Mucosa of stomach (tissue), 1 donor: ENCODE data around the gene GOLGA1.

ENCODE experiments used
- H3K27me3 ChIP-seq: one replicate; pipeline ENCODE4 v1.7.0; 2013; ENCODE audit warnings: mild to moderate bottlenecking, low read length; ENCODE audit not compliant: control insufficient read depth, insufficient read depth
- H3K36me3 ChIP-seq: one replicate; pipeline ENCODE4 v1.7.0; 2013; ENCODE audit warnings: low read length; ENCODE audit not compliant: control insufficient read depth, insufficient read depth
- H3K4me1 ChIP-seq: one replicate; pipeline ENCODE4 v1.7.0; 2013; ENCODE audit warnings: mild to moderate bottlenecking, low read length; ENCODE audit not compliant: control insufficient read depth, insufficient read depth
- H3K4me3 ChIP-seq: one replicate; pipeline ENCODE4 v1.7.0; 2013; ENCODE audit warnings: low read length
- H3K9ac ChIP-seq: one replicate; pipeline ENCODE4 v1.7.0; 2013; ENCODE audit warnings: mild to moderate bottlenecking, low read length, moderate library complexity
- H3K9me3 ChIP-seq: one replicate; pipeline ENCODE4 v1.7.0; 2013; ENCODE audit warnings: mild to moderate bottlenecking, low read length, moderate library complexity; ENCODE audit not compliant: control insufficient read depth
- donor health status: Pancreatic carcinoma.

GOLGA1 gene

DNA sequence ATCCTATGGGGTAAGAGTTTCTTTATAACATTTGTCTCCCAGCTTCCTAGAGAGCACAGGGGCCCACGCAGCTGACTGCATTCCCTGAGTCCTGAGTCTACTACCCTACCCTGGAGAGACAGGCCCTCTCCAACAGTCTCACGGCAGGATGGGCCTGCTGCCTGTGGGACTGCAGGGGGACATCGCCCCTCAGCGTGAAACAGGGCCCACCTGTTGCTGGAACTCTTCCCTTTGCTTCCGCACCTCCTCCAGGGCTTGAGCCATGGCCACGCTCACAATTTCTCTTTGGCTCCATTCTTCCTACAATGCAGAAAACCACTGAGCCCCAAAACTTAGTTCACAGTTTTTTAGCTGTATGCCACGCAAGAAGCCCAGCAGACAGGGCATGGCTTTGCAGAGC is 50.7 kb downstream of the GOLGA1 start:
- peaks cover 23% of the 10 kb centered on the region for H3K36me3 ChIP-seq
- H3K4me1 ChIP-seq = no peaks in the 10 kb centered on the region
- no peak overlapping the region for H3K4me3 ChIP-seq
- H3K9me3 ChIP-seq = no peaks in the 10 kb centered on the region
- no peak overlapping the region for H3K9ac ChIP-seq
- no peaks in the 10 kb centered on the region for H3K27me3 ChIP-seq

DNA sequence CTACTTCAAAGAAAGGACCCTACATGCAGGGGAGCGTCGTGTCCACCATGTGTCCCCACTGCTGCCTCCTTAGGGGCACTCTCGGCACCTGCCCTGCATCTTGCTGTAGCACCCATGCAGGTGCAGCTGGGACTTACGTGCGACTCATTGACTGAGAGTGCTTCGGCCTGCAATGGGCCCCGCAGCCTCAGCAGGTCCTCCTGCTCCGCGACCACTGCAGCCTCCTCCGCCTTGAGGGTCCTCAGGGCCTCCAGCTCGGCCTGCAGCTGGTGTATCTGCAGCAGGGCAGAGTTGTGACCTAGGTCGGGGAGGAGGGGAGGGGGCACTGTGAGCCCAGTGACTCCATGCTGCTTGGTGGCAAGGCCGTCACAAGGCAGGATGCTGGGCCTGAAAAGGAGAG is 51.9 kb downstream of the GOLGA1 start:
- Histone ChIP-seq H3K36me3 (peaks cover 14% of the 10 kb centered on the region), H3K4me3 (no peak overlapping the region), H3K4me1 (no peaks in the 10 kb centered on the region), H3K27me3 (no peaks in the 10 kb centered on the region), H3K9ac (no peak overlapping the region), H3K9me3 (no peaks in the 10 kb centered on the region)

DNA sequence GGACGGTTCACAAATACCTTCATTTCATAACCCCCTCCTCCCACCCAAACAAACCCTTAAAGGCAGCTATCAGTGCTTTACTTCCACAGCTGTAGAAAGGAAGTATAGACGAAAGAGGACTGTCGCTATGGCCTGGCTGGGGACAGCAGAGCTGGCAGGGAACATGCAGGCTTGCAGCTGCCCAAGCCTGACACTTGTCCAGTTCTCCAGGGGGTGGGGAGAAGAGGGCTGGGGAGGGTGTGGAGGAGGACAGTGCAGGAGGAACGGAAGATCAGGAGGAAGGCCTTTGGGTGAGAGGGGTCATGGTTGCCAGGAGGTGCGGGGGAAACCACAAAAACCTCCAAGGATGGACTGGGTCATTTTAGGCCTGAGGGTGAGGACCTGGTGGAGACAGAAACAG is 53.1 kb downstream of the GOLGA1 start:
- H3K9me3 ChIP-seq = no peaks in the 10 kb centered on the region
- peaks cover 10% of the 10 kb centered on the region for H3K36me3 ChIP-seq
- H3K4me3 ChIP-seq = no peak overlapping the region
- H3K9ac ChIP-seq = no peak overlapping the region
- H3K4me1 ChIP-seq = no peaks in the 10 kb centered on the region
- H3K27me3 ChIP-seq = no peaks in the 10 kb centered on the region

- Histone ChIP-seq H3K36me3 (peaks cover 10% of the 10 kb centered on the region), H3K27me3 (no peaks in the 10 kb centered on the region), H3K4me3 (no peak overlapping the region), H3K9ac (no peak overlapping the region), H3K4me1 (no peaks in the 10 kb centered on the region), H3K9me3 (no peaks in the 10 kb centered on the region)
These were observed 53.9 kb downstream of the GOLGA1 start for GRCh38 chr9:124886866-124887492.

GRCh38 chr9:124886461-124886860 is 54.4 kb downstream of the GOLGA1 start:
- no peak overlapping the region for H3K4me3 ChIP-seq
- H3K27me3 ChIP-seq = no peaks in the 10 kb centered on the region
- peaks cover 10% of the 10 kb centered on the region for H3K36me3 ChIP-seq
- H3K9me3 ChIP-seq = no peaks in the 10 kb centered on the region
- no peaks in the 10 kb centered on the region for H3K4me1 ChIP-seq
- H3K9ac ChIP-seq = no peak overlapping the region

DNA sequence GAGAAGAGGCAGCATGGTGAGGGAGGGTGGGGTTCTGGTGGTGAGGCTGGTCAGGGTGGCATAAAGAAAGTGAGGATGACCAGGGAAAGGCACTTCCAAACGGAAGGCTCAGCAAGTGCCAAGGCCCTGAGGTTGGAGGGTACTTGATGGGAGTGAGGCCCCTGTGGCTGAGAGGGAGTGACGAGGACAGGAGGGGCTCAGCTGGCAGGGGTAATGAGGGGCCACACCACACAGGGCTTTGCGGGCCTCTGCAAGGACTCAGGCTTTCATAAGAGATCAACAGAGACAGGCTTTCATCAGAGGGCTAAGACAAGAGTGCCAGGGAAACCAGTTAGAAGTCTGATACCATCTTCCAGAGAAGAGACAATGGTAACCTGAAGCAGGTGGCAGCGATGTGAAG is 55.3 kb downstream of the GOLGA1 start:
- Histone ChIP-seq H3K27me3 (no peaks in the 10 kb centered on the region), H3K4me3 (no peak overlapping the region), H3K9ac (no peak overlapping the region), H3K36me3 (peaks cover 16% of the 10 kb centered on the region), H3K4me1 (no peaks in the 10 kb centered on the region), H3K9me3 (no peaks in the 10 kb centered on the region)

GRCh38 chr9:124884376-124884775 is 56.5 kb downstream of the GOLGA1 start:
- H3K9ac ChIP-seq = no peak overlapping the region
- no peaks in the 10 kb centered on the region for H3K4me1 ChIP-seq
- no peak overlapping the region for H3K4me3 ChIP-seq
- no peaks in the 10 kb centered on the region for H3K9me3 ChIP-seq
- peaks cover 16% of the 10 kb centered on the region for H3K36me3 ChIP-seq
- no peaks in the 10 kb centered on the region for H3K27me3 ChIP-seq

GRCh38 chr9:124882231-124882630 is 58.7 kb downstream of the GOLGA1 start:
- no peak overlapping the region for H3K9ac ChIP-seq
- peaks cover 6% of the 10 kb centered on the region for H3K36me3 ChIP-seq
- H3K4me3 ChIP-seq = no peak overlapping the region

GRCh38 chr9:124881138-124881743 is 59.6 kb downstream of the GOLGA1 start:
- H3K9me3 ChIP-seq = no peaks in the 10 kb centered on the region
- no peaks in the 10 kb centered on the region for H3K4me1 ChIP-seq
- H3K4me3 ChIP-seq = no peak overlapping the region
- peaks cover 6% of the 10 kb centered on the region for H3K36me3 ChIP-seq
- H3K27me3 ChIP-seq = no peaks in the 10 kb centered on the region
- H3K9ac ChIP-seq = no peak overlapping the region

More at GRCh38 chr9:124882231-124882630, 58.7 kb downstream of the GOLGA1 start:
- Histone ChIP-seq H3K9me3 (no peaks in the 10 kb centered on the region), H3K4me1 (no peaks in the 10 kb centered on the region), H3K27me3 (no peaks in the 10 kb centered on the region)

- Histone ChIP-seq H3K36me3 (peaks cover 10% of the 10 kb centered on the region), H3K4me3 (no peak overlapping the region), H3K27me3 (no peaks in the 10 kb centered on the region)
These were observed 60.4 kb downstream of the GOLGA1 start for GRCh38 chr9:124880501-124880900.

GRCh38 chr9:124879226-124879625 is 61.7 kb downstream of the GOLGA1 start:
- no peaks in the 10 kb centered on the region for H3K27me3 ChIP-seq
- H3K9me3 ChIP-seq = no peaks in the 10 kb centered on the region
- H3K4me1 ChIP-seq = no peaks in the 10 kb centered on the region
- no peak overlapping the region for H3K4me3 ChIP-seq
- peaks cover 17% of the 10 kb centered on the region for H3K36me3 ChIP-seq
- H3K9ac ChIP-seq = no peak overlapping the region

More at GRCh38 chr9:124880501-124880900, 60.4 kb downstream of the GOLGA1 start:
- Histone ChIP-seq H3K4me1 (no peaks in the 10 kb centered on the region), H3K9me3 (no peaks in the 10 kb centered on the region), H3K9ac (no peak overlapping the region)

DNA sequence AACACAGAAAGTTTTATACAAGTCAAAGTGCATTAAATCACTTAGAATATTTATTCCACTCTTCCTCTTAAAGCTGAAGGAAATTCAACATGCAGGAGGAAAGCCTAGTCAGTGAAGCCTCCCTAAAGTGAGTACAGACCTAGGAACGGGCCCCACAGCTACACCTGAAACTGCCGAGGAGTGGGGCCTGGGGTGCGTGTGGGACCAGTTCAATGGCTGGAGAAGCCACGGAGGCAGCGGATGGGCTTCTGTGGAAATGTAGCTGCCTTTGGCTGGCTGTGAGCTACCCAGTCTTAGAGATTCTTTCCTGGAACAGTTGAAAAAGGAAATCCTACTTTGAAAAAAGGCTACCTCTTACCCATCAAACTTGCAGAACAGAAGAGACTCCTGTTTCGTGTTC is 62.4 kb downstream of the GOLGA1 start:
- Histone ChIP-seq H3K4me3 (no peak overlapping the region), H3K4me1 (peaks cover 5% of the 10 kb centered on the region), H3K36me3 (peaks cover 17% of the 10 kb centered on the region), H3K9me3 (no peaks in the 10 kb centered on the region), H3K27me3 (no peaks in the 10 kb centered on the region), H3K9ac (no peak overlapping the region)
